H1 (cell line): ENCODE results near the gene MYO15B. TPM values are rescaled to one million over a fixed set of nuclear protein-coding genes. Genes with fewer than 3 reads are reported as not detected.

Experiments used
- CHD7 ChIP-seq: fragments of 300-600 bp; sonication (generic); IDR thresholded peaks from 2 replicates; pipeline ENCODE4 v1.7.1; 2012; ENCODE audit warnings: low read length, moderate library complexity, mild to moderate bottlenecking, inconsistent platforms; ENCODE audit not compliant: insufficient replicate concordance
- CTCF ChIP-seq, 3 experiments: IDR thresholded peaks; 1 replicate in 2 of 3; 2 replicates in 1 of 3; pipeline versions ENCODE4 v1.5.1 to v1.6.1; 2011; ENCODE audit warnings: low read length in 3 of 3, mild to moderate bottlenecking in 3 of 3, inconsistent platforms in 2 of 3, low read depth in 1 of 3, moderate library complexity in 1 of 3; ENCODE audit not compliant: insufficient read depth in 1 of 3; ENCODE audit errors: control extremely low read depth in 1 of 3
- RNF2 ChIP-seq: fragments of 200-900, 300-1000 bp; sonication (generic); IDR thresholded peaks from 2 replicates; pipeline ENCODE4 v1.7.1; 2016; ENCODE audit warnings: borderline replicate concordance, low read depth, mild to moderate bottlenecking, antibody characterized with exemption, low read length; ENCODE audit not compliant: poor library complexity, severe bottlenecking; ENCODE audit errors: missing control alignments
- SP1 ChIP-seq: IDR thresholded peaks from 2 replicates; pipeline ENCODE4 v1.6.1; 2011; ENCODE audit warnings: low read depth, low read length
- SRF ChIP-seq: IDR thresholded peaks from 2 replicates; pipeline ENCODE4 v1.6.1; 2011; ENCODE audit warnings: mild to moderate bottlenecking, low read depth, low read length, moderate library complexity
- SUZ12 ChIP-seq: fragments of 200-600 bp; sonication (generic); IDR thresholded peaks from 2 replicates; pipeline ENCODE4 v1.6.1; 2012; ENCODE audit warnings: mild to moderate bottlenecking, inconsistent platforms, low read length, moderate library complexity, mixed read lengths
- polyA plus RNA-seq, 7 experiments: library from polyadenylated mRNA; depleted of rRNA in 3 of 7; stranded (reverse) in 5 of 7; unstranded in 2 of 7; fragments of >200 nt in 5 of 7; fragments of 200-250 nt in 2 of 7; gene quantifications; 1 replicate in 5 of 7; 2 replicates in 1 of 7; 4 replicates in 1 of 7; pipeline versions ENCODE4 v1.2.1 to v1.2.3, GENCODE V29; 2011 to 2013; ENCODE audit warnings: missing spikeins in 2 of 7, mixed read lengths in 2 of 7
- total RNA-seq: library from RNA; stranded (reverse); fragmentation: NEBNext Ultra II Directional; extraction: Animal tissue kit (Norgen Biotek cat#: 25700); gene quantifications from 2 replicates; pipeline ENCODE4 v1.2.1, GENCODE V29; 2021

MYO15B gene
- total and polyA plus RNA-seq, 2 of the 8 experiments (the other 6 are each of a cell fraction or from before 2014, with no cell fraction given): 7.1 to 11.2 TPM

- TF ChIP-seq CHD7: no peak
- no peak for TF ChIP-seq SUZ12
- TF ChIP-seq SRF: no peak
- TF ChIP-seq RNF2: no peak
- TF ChIP-seq CTCF (IDR thresholded peaks at IDR 0.05; ENCODE audit: control extremely low read depth in 1 of 3, insufficient read depth in 1 of 3, low read depth in 1 of 3, low read length in 3 of 3): peak; percentile 88 to 98 (median 95)
- no peak for TF ChIP-seq SP1
Measured at GRCh38 chr17:75601057-75601987, 13.7 kb downstream of the MYO15B start (continued).
